Esophagus muscularis mucosa (tissue), 4 donors: ENCODE data around the gene DSCAML1. TPM values are rescaled to one million over a fixed set of nuclear protein-coding genes. Genes with fewer than 3 reads are reported as not detected.

Source experiments
- DNase-seq: peaks from one replicate; pipeline ENCODE4 v3.0.0-alpha.2; 2017; ENCODE audit errors: extremely low spot score
- H3K27ac ChIP-seq, 4 donors: fragments of 200-600 bp; sonication (generic); replicated peaks in 1 of 4; 1 replicate in 3 of 4; 2 replicates in 1 of 4; pipeline ENCODE4 v1.5.1; 2016 to 2019; ENCODE audit warnings: mild to moderate bottlenecking in 1 of 4
- H3K27me3 ChIP-seq, 4 donors: fragments of 200-600 bp; sonication (generic); one replicate each; pipeline versions ENCODE4 v1.5.1 to v1.6.0; 2016 to 2019
- H3K36me3 ChIP-seq, 4 donors: fragments of 200-600 bp; sonication (generic); one replicate each; pipeline ENCODE4 v1.5.1; 2016 to 2019
- H3K4me1 ChIP-seq, 4 donors: fragments of 200-600 bp; sonication (generic); one replicate each; pipeline ENCODE4 v1.5.1; 2016 to 2019
- H3K4me3 ChIP-seq, 4 donors: fragments of 200-600 bp; sonication (generic); 1 replicate in 2 of 4; 2 replicates in 2 of 4; pipeline ENCODE4 v1.5.1; 2016 to 2019; ENCODE audit warnings: mild to moderate bottlenecking in 4 of 4, moderate library complexity in 1 of 4
- H3K9me3 ChIP-seq, 4 donors: fragments of 200-600 bp; sonication (generic); 1 replicate in 3 of 4; 2 replicates in 1 of 4; pipeline ENCODE4 v1.5.1; 2016 to 2019
- CTCF ChIP-seq, 3 experiments: fragments of 200-600 bp in 2 of 3; fragments of 450-650 bp in 1 of 3; sonication (generic) in 2 of 3; IDR thresholded peaks; one replicate each; pipeline ENCODE4 v1.5.1; 2017 to 2019; ENCODE audit warnings: antibody characterized with exemption in 3 of 3, mild to moderate bottlenecking in 2 of 3, moderate library complexity in 1 of 3
- EP300 ChIP-seq: sonication (generic); formaldehyde crosslinking; IDR thresholded peaks from one replicate; pipeline ENCODE4 v1.6.1; 2017; ENCODE audit warnings: antibody characterized with exemption
- POLR2A ChIP-seq: fragments of 450-650 bp; IDR thresholded peaks from one replicate; pipeline ENCODE4 v1.6.1; 2017; ENCODE audit warnings: antibody characterized with exemption, moderate library complexity, mild to moderate bottlenecking, low read depth
- POLR2AphosphoS5 ChIP-seq, 2 donors: sonication (generic); formaldehyde crosslinking; IDR thresholded peaks; one replicate each; pipeline ENCODE4 v1.6.1; 2017; ENCODE audit warnings: antibody characterized with exemption in 2 of 2
- WGBS: methylation state at CpG from one replicate; pipeline ENCODE4 v1.1.5; 2018; 5-methylcytosine and 5-hydroxymethylcytosine counted together
- intact Hi-C: fragments of 100-400 bp; cut with DNase I; formaldehyde crosslinking; loops from one replicate; pipeline ENCODE4 v1.15.1; 2023
- total RNA-seq, 4 donors: library from RNA; depleted of rRNA; stranded (reverse); fragments of >200 nt; gene quantifications; one replicate each; pipeline versions ENCODE4 v1.1.0 to v1.2.1, GENCODE V29; 2016

The DSCAML1 gene
- total RNA-seq, 4 donors from 2014 or later = 0.50 to 5.8 (median 1.2) TPM

- no peaks in the 10 kb centered on the region for H3K9me3 ChIP-seq
- DNase-seq = no peak
- peaks cover 0 to 4% (median 0%) of the 10 kb centered on the region in 4 donors for H3K27me3 ChIP-seq
- no peaks in the 10 kb centered on the region for H3K4me1 ChIP-seq
- no peaks in the 10 kb centered on the region for H3K36me3 ChIP-seq
- H3K27ac ChIP-seq = no peak overlapping the region
- no peak for TF ChIP-seq POLR2AphosphoS5 (IDR thresholded peaks at IDR 0.05)
- no peak for TF ChIP-seq POLR2A
- TF ChIP-seq EP300 = no peak
- TF ChIP-seq CTCF (IDR thresholded peaks at IDR 0.05) = no peak
- intact Hi-C loops = no loop called here
- 90% methylated on average over 4 of the region's 4 CpGs for WGBS
- no peak overlapping the region for H3K4me3 ChIP-seq
Observed at GRCh38 chr11:117564321-117564720, 232.7 kb downstream of the DSCAML1 start.

- no peaks in the 10 kb centered on the region for H3K4me1 ChIP-seq
- intact Hi-C loops = no loop called here
- no peaks in the 10 kb centered on the region for H3K9me3 ChIP-seq
- no peak overlapping the region for H3K27ac ChIP-seq
- TF ChIP-seq POLR2A = no peak
- TF ChIP-seq EP300 = no peak
- TF ChIP-seq POLR2AphosphoS5 (IDR thresholded peaks at IDR 0.05) = no peak
- TF ChIP-seq CTCF (IDR thresholded peaks at IDR 0.05) = no peak
- no peak for DNase-seq
- H3K36me3 ChIP-seq = no peaks in the 10 kb centered on the region
- WGBS = 95% methylated on average over 7 of the region's 7 CpGs
- no peak overlapping the region for H3K4me3 ChIP-seq
- H3K27me3 ChIP-seq = peaks cover 0 to 4% (median 0%) of the 10 kb centered on the region in 4 donors
Observed at GRCh38 chr11:117563556-117563955, 233.5 kb downstream of the DSCAML1 start.

- WGBS = 66% methylated on average over 6 of the region's 6 CpGs
- no peak for DNase-seq
- H3K27ac ChIP-seq = no peak overlapping the region
Observed at GRCh38 chr11:117562136-117562535, 234.9 kb downstream of the DSCAML1 start.

GRCh38 chr11:117560780-117561530 is 236.1 kb downstream of the DSCAML1 start:
- no peaks in the 10 kb centered on the region for H3K36me3 ChIP-seq
- H3K27ac ChIP-seq = no peak overlapping the region
- DNase-seq = no peak
- H3K4me1 ChIP-seq = no peaks in the 10 kb centered on the region
- peaks cover 0 to 4% (median 0%) of the 10 kb centered on the region in 4 donors for H3K27me3 ChIP-seq
- intact Hi-C loops = no loop called here
- no peak overlapping the region for H3K4me3 ChIP-seq
- 52% methylated on average over 5 of the region's 5 CpGs for WGBS
- TF ChIP-seq POLR2A (no peak), CTCF (IDR thresholded peaks at IDR 0.05) (no peak), POLR2AphosphoS5 (IDR thresholded peaks at IDR 0.05) (no peak), EP300 (no peak)
- no peaks in the 10 kb centered on the region for H3K9me3 ChIP-seq

More at GRCh38 chr11:117562136-117562535, 234.9 kb downstream of the DSCAML1 start:
- H3K9me3 ChIP-seq = no peaks in the 10 kb centered on the region
- no peaks in the 10 kb centered on the region for H3K36me3 ChIP-seq
- intact Hi-C loops = no loop called here
- TF ChIP-seq CTCF (IDR thresholded peaks at IDR 0.05) (no peak), POLR2AphosphoS5 (IDR thresholded peaks at IDR 0.05) (no peak), EP300 (no peak), POLR2A (no peak)
- H3K4me1 ChIP-seq = no peaks in the 10 kb centered on the region
- no peak overlapping the region for H3K4me3 ChIP-seq
- peaks cover 0 to 4% (median 0%) of the 10 kb centered on the region in 4 donors for H3K27me3 ChIP-seq
